Activated CD8-positive, alpha-beta T cell treated with anti-CD3 and anti-CD28 coated beads for 36 hours (primary cell): Measurements from ENCODE around the gene LIPG. TPM values are rescaled to one million over a fixed set of nuclear protein-coding genes. Genes with fewer than 3 reads are reported as not detected.

Experiments
- ATAC-seq: fragments of 200-7000 bp; cut with Tn5 transposase; one replicate; pipeline ENCODE4 v1.10.0; 2021; ENCODE audit warnings: mild to moderate bottlenecking, moderate library complexity
- CTCF ChIA-PET: fragments of 350-600 bp; sonication (Branson Sonifier 250); formaldehyde crosslinking; loops from one replicate; lab custom pipeline; 2021; ENCODE audit warnings: antibody characterized with exemption; lab: Charles Lee
- POLR2A ChIA-PET: fragments of 350-600 bp; sonication (Branson Sonifier 250); formaldehyde crosslinking; loops from one replicate; lab custom pipeline; 2021; ENCODE audit warnings: antibody characterized with exemption; lab: Charles Lee
- DNase-seq: peaks from one replicate; pipeline ENCODE4 v3.0.0-alpha.2; 2020
- H3K27ac Mint-ChIP-seq: one replicate; pipeline ENCODE4 v1.8.0; 2021; ENCODE audit warnings: mild to moderate bottlenecking, mixed read lengths
- H3K27me3 Mint-ChIP-seq: one replicate; pipeline ENCODE4 v1.8.0; 2021; ENCODE audit warnings: mixed read lengths
- H3K36me3 Mint-ChIP-seq: one replicate; pipeline ENCODE4 v1.8.0; 2021; ENCODE audit warnings: low read depth, mixed read lengths
- H3K4me1 Mint-ChIP-seq: one replicate; pipeline ENCODE4 v1.8.0; 2021; ENCODE audit warnings: low read depth, mixed read lengths
- H3K4me3 Mint-ChIP-seq: one replicate; pipeline ENCODE4 v1.8.0; 2021; ENCODE audit warnings: mild to moderate bottlenecking, moderate library complexity, mixed read lengths
- H3K9me3 Mint-ChIP-seq: one replicate; pipeline ENCODE4 v1.8.0; 2021; ENCODE audit warnings: mixed read lengths
- CTCF ChIP-seq: fragments of 200-600 bp; IDR thresholded peaks from one replicate; pipeline ENCODE4 v1.8.0; 2022; ENCODE audit warnings: antibody characterized with exemption, mild to moderate bottlenecking
- intact Hi-C: fragments of 100-400 bp; cut with micrococcal nuclease; formaldehyde crosslinking; loops from one replicate; pipeline ENCODE4 v1.10.0; 2022
- total RNA-seq, 2 experiments: library from RNA; stranded (reverse); gene quantifications; one replicate each; pipeline ENCODE4 v1.2.3, GENCODE V29; 2021

LIPG gene
- total RNA-seq, 2 experiments from 2014 or later: 0.18 to 0.27 TPM

DNA sequence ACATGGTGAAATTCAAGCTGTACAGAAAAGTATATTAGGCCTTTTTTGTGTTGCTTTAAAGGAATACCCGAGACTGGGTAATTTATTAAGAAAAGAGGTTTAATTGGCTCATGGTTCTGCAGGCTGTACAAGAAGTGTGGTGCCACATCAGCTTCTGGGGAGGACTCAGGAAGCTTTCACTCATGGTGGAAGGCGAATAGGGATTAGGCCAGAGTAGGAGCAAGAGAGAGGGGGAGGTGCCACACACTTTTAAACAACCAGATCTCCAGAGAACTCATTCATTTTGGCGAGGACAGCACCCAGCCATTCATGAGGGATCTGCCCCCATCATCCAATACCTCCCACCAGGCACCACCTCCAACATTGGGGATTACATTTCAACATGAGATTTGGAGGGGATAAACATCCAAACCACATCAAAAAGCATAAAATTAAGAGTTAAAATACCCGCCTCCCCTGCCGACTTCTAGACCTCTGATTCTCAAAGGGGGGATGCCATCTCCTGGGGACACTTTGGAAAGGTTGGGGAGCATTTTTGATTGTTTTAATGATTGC, 15.1 kb upstream of the LIPG start:
- intact Hi-C loops: no loop called here
- POLR2A ChIA-PET: no interaction called here
- TF ChIP-seq CTCF: no peak
- no peaks in the 10 kb centered on the region for H3K36me3 Mint-ChIP-seq
- H3K4me3 Mint-ChIP-seq: no peak overlapping the region
- no peaks in the 10 kb centered on the region for H3K9me3 Mint-ChIP-seq
- H3K27ac Mint-ChIP-seq: no peak overlapping the region
- no peak for DNase-seq
- ATAC-seq: no peak
- no peaks in the 10 kb centered on the region for H3K4me1 Mint-ChIP-seq
- H3K27me3 Mint-ChIP-seq: peaks cover 14% of the 10 kb centered on the region
- CTCF ChIA-PET: interaction anchor here (1.0 to 1.4 kb wide), 2 partner anchors 36 to 313 kb away, joined by 3 read pairs; no protein-coding TSS in a partner anchor

GRCh38 chr18:49547701-49548100, 14.2 kb upstream of the LIPG start:
- ATAC-seq: no peak
- Mint-ChIP-seq H3K27ac (no peak overlapping the region), H3K4me3 (no peak overlapping the region), H3K27me3 (peaks cover 16% of the 10 kb centered on the region), H3K36me3 (no peaks in the 10 kb centered on the region), H3K9me3 (no peaks in the 10 kb centered on the region), H3K4me1 (no peaks in the 10 kb centered on the region)
- ChIA-PET CTCF (no interaction called here), POLR2A (no interaction called here)
- TF ChIP-seq CTCF: no peak
- intact Hi-C loops: no loop called here
- no peak for DNase-seq

DNA sequence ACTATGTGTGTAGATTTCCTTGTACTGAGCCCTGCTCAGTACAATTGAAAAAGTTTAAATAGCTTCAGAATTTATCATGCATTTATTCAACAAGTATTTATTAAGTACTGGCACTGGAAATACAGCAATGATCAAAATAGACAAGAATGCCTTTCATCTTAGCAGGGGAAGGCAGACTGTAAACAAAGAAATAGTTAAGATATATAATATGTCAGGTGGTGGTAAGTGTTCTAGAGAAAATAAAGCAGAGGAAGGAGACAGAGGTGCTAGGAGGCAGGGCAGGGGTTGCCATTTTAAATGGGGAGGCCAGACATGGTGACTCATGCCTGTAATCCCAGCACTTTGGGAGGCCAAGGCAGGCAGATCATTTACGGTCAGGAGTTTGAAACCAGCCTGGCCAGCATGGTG, 13.6 kb upstream of the LIPG start:
- no peak overlapping the region for H3K4me3 Mint-ChIP-seq
- intact Hi-C loops: no loop called here
- ChIA-PET CTCF (no interaction called here), POLR2A (no interaction called here)
- H3K36me3 Mint-ChIP-seq: no peaks in the 10 kb centered on the region
- H3K27me3 Mint-ChIP-seq: peaks cover 19% of the 10 kb centered on the region
- no peak for DNase-seq
- H3K9me3 Mint-ChIP-seq: no peaks in the 10 kb centered on the region
- H3K27ac Mint-ChIP-seq: no peak overlapping the region
- H3K4me1 Mint-ChIP-seq: no peaks in the 10 kb centered on the region
- TF ChIP-seq CTCF: no peak
- ATAC-seq: no peak

GRCh38 chr18:49550621-49551339, 11.1 kb upstream of the LIPG start:
- Mint-ChIP-seq H3K9me3 (no peaks in the 10 kb centered on the region), H3K27ac (no peak overlapping the region), H3K4me3 (no peak overlapping the region), H3K36me3 (no peaks in the 10 kb centered on the region), H3K4me1 (no peaks in the 10 kb centered on the region), H3K27me3 (peaks cover 25% of the 10 kb centered on the region)
- ChIA-PET POLR2A (no interaction called here), CTCF (interaction anchor here (1.4 kb wide), 1 partner anchor 10 kb away, joined by 5 read pairs; no protein-coding TSS in a partner anchor)
- intact Hi-C loops: no loop called here
- no peak for TF ChIP-seq CTCF
- ATAC-seq: no peak
- DNase-seq: no peak

DNA sequence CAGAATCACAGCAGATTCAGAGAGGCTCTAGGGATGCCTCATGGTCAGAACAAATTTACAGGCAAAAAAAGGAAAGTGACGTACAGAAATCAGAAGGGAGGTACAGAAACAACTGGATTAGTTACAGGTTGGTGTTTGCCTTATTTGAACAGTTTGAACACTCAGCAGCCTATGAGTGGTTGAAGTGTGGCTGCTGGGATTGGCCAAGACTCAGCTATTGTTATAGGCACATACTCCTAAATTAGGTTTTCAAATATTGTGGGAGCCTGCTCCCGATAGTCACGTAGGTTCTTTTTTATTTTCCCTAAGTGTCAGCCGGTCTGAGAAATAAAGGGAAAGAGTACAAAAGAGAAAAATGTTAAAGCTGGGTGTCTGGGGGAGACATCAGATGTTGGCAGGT, 8.9 kb upstream of the LIPG start:
- intact Hi-C loops: no loop called here
- ATAC-seq (no peak), DNase-seq (no peak)
- no peaks in the 10 kb centered on the region for H3K4me1 Mint-ChIP-seq
- TF ChIP-seq CTCF: no peak
- H3K4me3 Mint-ChIP-seq: no peak overlapping the region
- ChIA-PET POLR2A (no interaction called here), CTCF (interaction anchor here (1.2 kb wide), 1 partner anchor 308 kb away, joined by 3 read pairs; no protein-coding TSS in a partner anchor)
- peaks cover 24% of the 10 kb centered on the region for H3K27me3 Mint-ChIP-seq
- no peaks in the 10 kb centered on the region for H3K36me3 Mint-ChIP-seq
- H3K27ac Mint-ChIP-seq: no peak overlapping the region
- H3K9me3 Mint-ChIP-seq: no peaks in the 10 kb centered on the region
